ENCODE results near the gene DIAPH1. TPM values are rescaled to one million over a fixed set of nuclear protein-coding genes. Genes with fewer than 3 reads are reported as not detected.
"Not testable (repeated sequence)": the region's sequence is repeated elsewhere in the genome, so short reads cannot be mapped to it uniquely, and the experiment has no call there.

DIAPH1 gene
- total RNA-seq, 1 experiment from 2014 or later = 43.5 TPM

- not testable (repeated sequence) for DNase-seq (ENCODE audit: low read depth)
Observed at GRCh38 chr5:141609921-141610320, 8.9 kb downstream of the DIAPH1 start.

- DNase-seq (ENCODE audit: low read depth) = no peak
Observed at GRCh38 chr5:141609044-141609443, 9.8 kb downstream of the DIAPH1 start.

GRCh38 chr5:141608557-141608956 is 10.2 kb downstream of the DIAPH1 start:
- DNase-seq (ENCODE audit: low read depth) = no peak

GRCh38 chr5:141608046-141608445 is 10.8 kb downstream of the DIAPH1 start:
- DNase-seq (ENCODE audit: low read depth) = no peak

- peak; percentile 87 for DNase-seq (ENCODE audit: low read depth)
Observed at GRCh38 chr5:141605523-141606277, 13.1 kb downstream of the DIAPH1 start.

- DNase-seq (ENCODE audit: low read depth) = peak; percentile 86
Observed at GRCh38 chr5:141603923-141604717, 14.7 kb downstream of the DIAPH1 start.

- DNase-seq (ENCODE audit: low read depth) = no peak
Observed at GRCh38 chr5:141602606-141603005, 16.2 kb downstream of the DIAPH1 start.

GRCh38 chr5:141598391-141599345 is 20.1 kb downstream of the DIAPH1 start:
- no peak for DNase-seq (ENCODE audit: low read depth)

GRCh38 chr5:141597814-141598213 is 21.0 kb downstream of the DIAPH1 start:
- DNase-seq (ENCODE audit: low read depth) = no peak

- DNase-seq (ENCODE audit: low read depth) = no peak
Observed at GRCh38 chr5:141597394-141597793, 21.4 kb downstream of the DIAPH1 start.

GRCh38 chr5:141596867-141597266 is 21.9 kb downstream of the DIAPH1 start:
- DNase-seq (ENCODE audit: low read depth) = no peak

- no peak for DNase-seq (ENCODE audit: low read depth)
Observed at GRCh38 chr5:141590127-141590526, 28.7 kb downstream of the DIAPH1 start.

GRCh38 chr5:141586246-141586645 is 32.6 kb downstream of the DIAPH1 start:
- no peak for DNase-seq (ENCODE audit: low read depth)

- no peak for DNase-seq (ENCODE audit: low read depth)
Observed at GRCh38 chr5:141585594-141585993, 33.2 kb downstream of the DIAPH1 start.

- no peak for DNase-seq (ENCODE audit: low read depth)
Observed at GRCh38 chr5:141574122-141574510, 44.7 kb downstream of the DIAPH1 start.

- DNase-seq (ENCODE audit: low read depth) = no peak
Observed at GRCh38 chr5:141573489-141574121, 45.2 kb downstream of the DIAPH1 start.

GRCh38 chr5:141570655-141571054 is 48.1 kb downstream of the DIAPH1 start:
- DNase-seq (ENCODE audit: low read depth) = no peak

GRCh38 chr5:141567513-141568117 is 51.2 kb downstream of the DIAPH1 start:
- DNase-seq (ENCODE audit: low read depth) = no peak

- DNase-seq (ENCODE audit: low read depth) = no peak
Observed at GRCh38 chr5:141565826-141566570, 52.8 kb downstream of the DIAPH1 start.

GRCh38 chr5:141564216-141564692 is 54.5 kb downstream of the DIAPH1 start:
- peak; percentile 88 for DNase-seq (ENCODE audit: low read depth)

All from Daoy (cell line).